Omental fat pad (tissue), 4 donors: ENCODE data around the gene ASZ1. TPM values are rescaled to one million over a fixed set of nuclear protein-coding genes. Genes with fewer than 3 reads are reported as not detected.

Source experiments
- ATAC-seq: fragments of 150-250 bp; one replicate; pipeline ENCODE4 v1.9.1; 2016; ENCODE audit warnings: mild to moderate bottlenecking, moderate library complexity; ENCODE audit not compliant: low FRiP score
- DNase-seq: peaks from one replicate; pipeline ENCODE4 v3.0.0-alpha.2; 2019; ENCODE audit warnings: low spot score
- CTCF ChIP-seq, 3 donors: fragments of 450-650 bp; IDR thresholded peaks; one replicate each; pipeline ENCODE4 v1.5.1; 2016 to 2017; ENCODE audit warnings: antibody characterized with exemption in 3 of 3, mild to moderate bottlenecking in 3 of 3, moderate library complexity in 2 of 3
- total RNA-seq, 4 donors: library from RNA; depleted of rRNA; stranded (reverse); fragments of >200 nt; gene quantifications; one replicate each; pipeline ENCODE4 v1.1.0, GENCODE V29; 2016

The ASZ1 gene
- total RNA-seq, 4 donors from 2014 or later, result not detected

GRCh38 chr7:117386110-117386706, 41.1 kb downstream of the ASZ1 start:
- no peak for DNase-seq
- TF ChIP-seq CTCF (IDR thresholded peaks at IDR 0.05), result no peak
- no peak for ATAC-seq

- no peak for TF ChIP-seq CTCF (IDR thresholded peaks at IDR 0.05)
- DNase-seq, result no peak
- ATAC-seq, result no peak
Observed at GRCh38 chr7:117385363-117386109, 41.8 kb downstream of the ASZ1 start.

DNA sequence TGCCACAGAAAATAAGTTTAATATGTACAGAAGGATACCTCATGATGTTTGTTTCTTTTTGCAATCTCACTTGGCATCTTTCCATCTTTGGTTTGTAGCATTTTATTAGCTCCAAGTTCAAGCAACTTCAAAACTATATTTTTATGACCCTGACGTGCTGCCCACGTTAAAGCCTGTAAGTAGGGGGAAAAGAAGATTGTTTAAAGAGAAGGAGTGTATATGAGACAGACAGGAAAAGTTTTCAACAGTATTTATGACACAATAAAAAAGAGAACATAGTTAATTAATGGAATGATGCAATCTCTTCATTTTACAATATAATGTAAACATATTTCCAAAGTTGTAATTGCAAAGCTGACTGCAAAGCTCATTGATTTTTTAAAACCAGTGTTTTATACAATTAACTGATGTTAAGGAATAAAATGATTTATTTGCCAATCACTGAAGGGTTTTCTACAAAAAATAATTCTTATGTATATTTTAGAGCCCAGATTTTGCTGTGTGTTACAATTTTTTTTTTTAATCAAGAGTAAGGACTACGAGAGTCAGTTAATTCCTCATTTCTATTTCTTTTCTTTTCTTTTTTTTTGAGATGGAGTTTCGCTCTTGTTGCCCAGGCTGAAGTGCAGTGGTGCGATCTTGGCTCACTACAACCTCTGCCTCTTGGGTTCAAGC, 42.5 kb downstream of the ASZ1 start:
- TF ChIP-seq CTCF (IDR thresholded peaks at IDR 0.05), result no peak
- ATAC-seq (no peak), DNase-seq (no peak)

DNA sequence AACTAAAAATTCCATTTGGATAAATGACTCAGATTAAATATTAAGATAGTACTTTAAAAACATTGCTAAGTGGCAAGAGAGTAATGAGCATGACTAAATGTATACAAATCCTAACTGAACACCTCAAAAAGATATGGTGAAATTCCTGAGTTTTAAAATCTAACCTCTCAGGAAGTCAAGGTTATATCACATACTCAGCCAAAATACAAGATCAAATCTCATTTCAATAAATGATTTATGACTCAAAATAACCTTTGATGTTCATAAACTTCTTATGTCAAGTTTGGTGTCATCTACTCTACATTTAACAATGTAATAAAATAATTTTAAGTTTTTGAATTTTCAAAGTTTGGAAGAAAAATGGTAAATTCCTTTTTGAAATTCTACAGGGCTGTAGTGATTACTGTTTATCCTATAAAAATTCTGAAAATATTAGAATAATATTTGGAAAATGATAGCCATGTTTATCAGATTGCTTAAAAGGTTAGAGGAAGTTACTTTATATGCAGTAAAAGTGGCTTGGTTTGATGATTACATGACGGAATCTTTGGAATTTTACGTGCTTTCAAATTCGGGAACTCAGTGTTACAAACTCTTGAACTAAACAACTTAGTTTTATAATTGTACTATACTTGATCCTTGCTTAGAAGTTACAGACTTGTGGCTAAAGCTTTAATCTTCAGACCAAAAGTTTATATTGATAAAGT, 43.7 kb downstream of the ASZ1 start:
- DNase-seq (no peak), ATAC-seq (no peak)
- no peak for TF ChIP-seq CTCF (IDR thresholded peaks at IDR 0.05)

DNA sequence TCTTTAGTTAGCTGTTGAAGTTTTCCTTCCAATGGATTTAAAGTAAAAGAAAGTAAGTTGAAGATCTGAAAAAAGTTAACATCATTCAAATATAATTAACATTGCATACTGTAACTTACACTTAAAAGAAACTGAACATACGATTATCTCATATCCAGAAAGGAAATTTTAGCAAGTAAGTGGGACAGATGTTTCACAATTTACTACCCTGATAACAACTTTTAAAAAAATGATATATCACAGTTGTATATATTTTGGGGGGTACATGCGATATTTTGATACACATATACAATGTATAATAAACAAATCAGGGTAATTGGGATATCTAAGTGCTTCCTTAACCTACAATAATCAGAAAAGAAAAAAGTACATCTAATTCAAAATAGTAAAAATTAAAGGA, 44.2 kb downstream of the ASZ1 start:
- DNase-seq (no peak), ATAC-seq (no peak)
- TF ChIP-seq CTCF (IDR thresholded peaks at IDR 0.05), result no peak

DNA sequence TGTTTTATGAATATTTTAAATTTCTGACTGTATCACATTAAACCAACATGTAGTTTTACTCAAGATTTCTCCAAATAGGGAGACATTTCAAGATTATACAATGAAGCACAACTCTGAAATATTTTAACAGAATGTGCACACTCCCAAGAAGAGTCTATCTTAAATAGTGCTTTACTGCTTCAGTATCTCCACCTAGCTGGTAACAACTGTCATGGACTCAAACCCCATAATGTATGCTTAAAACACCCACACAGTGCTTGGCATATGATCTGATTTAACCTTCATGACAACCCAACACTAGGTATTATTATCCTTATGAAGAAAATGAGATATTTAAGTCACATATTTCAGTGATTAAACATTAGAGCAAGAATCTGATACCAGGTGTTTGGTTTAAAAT, 45.9 kb downstream of the ASZ1 start:
- TF ChIP-seq CTCF (IDR thresholded peaks at IDR 0.05), result no peak
- ATAC-seq, result no peak
- no peak for DNase-seq
